Limb (tissue), 2 donors: ENCODE data around the gene WHRN.

Experiments
- DNase-seq, 2 donors: peaks; one replicate each; pipeline ENCODE4 v3.0.0-alpha.2; 2016; ENCODE audit errors: extremely low spot score in 2 of 2

Gene WHRN

GRCh38 chr9:114472765-114473446 lies 32.4 kb downstream of the WHRN start:
- DNase-seq: no peak

DNA sequence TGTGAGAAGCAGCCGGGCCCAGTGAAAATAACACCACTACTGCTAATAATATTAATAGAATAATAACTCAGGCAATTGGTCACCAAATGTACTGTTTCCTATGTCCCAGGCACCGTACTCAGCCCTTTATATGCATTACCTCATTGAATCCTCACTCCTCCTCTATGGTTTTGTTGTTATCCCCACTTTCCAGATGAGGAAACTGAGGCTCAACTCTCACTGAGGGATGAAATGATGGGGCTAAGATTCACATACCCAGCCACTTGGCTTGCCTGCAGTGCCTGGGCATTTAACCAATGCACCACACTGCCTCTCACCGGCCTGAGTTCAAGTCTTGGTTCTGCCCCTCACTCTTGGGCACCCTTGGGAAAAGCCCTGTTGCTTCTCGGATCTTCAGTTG lies 34.1 kb downstream of the WHRN start:
- no peak for DNase-seq

DNA sequence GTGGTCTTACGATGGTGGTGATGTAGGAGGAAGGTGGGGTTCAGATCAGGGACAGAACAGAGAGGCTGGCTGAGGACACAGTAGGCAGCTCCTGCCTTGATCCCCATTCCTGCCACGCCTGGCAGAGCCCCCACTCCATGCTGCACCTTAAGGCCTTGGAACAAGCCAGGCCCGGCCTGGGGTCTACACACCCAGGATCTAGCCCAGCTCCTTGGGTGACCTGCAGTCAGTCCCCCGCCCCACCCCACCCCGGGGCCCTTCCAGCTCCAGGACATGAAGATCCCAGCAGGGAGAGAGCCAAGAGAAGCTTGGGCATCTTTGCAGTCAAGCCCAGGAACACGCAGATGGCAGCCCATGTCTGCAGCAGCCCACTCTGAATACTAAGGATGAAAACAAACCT lies 34.7 kb downstream of the WHRN start:
- DNase-seq: no peak

DNA sequence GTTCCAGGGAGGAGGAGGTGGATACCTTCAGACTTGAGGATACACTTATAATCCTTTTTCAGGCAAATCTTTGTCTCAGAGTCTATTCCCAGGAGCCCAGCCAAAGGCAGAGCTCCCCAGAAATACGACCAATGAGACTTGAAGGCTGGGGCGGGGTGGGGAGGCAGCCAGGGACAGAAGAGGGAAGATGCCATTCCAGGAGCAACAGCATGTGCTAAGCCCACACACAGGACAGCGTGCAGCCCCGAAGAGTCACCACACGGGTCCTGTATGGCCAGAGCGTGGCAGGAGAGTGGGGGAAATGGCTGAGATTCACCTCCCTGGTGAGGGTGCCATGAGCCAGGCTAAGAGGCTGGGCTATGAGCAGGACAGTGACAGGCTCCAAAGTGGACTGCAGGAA lies 35.2 kb downstream of the WHRN start:
- DNase-seq: no peak

DNA sequence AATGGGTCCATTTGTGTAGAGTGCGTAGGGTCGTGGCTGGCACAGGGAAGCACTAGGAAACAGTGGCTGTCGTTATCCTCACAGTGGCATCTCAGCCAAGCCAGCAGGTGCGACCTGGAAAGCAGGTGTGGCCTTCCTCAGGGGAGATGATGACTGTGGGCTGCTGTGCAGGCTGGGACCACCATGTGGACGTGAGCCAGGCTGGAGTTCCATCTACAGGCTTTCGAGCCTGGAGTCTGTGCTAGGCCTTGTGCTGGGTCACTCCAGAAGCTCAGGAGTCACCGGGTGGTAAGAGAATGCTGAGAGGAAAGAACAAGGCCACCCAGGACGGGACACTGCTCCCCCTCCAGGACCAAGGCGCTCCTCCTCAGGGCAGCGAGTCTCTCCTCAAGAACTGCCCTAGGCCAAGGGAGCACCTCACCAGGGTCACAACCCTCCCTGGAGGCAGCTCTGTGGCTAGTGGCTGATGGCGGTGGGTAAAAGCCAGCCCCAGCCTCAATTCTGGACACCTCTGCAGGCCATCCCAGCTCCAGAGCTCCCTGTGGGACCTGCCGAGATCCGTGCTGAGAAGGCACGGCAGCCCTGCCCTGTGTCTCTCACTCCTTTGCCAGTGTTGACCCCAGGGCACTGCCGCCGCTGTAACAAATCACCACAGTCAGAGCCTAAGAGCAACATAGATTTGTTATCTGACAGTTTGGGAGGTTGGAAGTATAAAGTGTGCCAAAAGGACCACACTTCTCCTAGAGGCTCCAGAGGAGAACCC lies 36.0 kb downstream of the WHRN start:
- DNase-seq: no peak

- no peak for DNase-seq
Observed at GRCh38 chr9:114467910-114468309, 37.4 kb downstream of the WHRN start.

DNA sequence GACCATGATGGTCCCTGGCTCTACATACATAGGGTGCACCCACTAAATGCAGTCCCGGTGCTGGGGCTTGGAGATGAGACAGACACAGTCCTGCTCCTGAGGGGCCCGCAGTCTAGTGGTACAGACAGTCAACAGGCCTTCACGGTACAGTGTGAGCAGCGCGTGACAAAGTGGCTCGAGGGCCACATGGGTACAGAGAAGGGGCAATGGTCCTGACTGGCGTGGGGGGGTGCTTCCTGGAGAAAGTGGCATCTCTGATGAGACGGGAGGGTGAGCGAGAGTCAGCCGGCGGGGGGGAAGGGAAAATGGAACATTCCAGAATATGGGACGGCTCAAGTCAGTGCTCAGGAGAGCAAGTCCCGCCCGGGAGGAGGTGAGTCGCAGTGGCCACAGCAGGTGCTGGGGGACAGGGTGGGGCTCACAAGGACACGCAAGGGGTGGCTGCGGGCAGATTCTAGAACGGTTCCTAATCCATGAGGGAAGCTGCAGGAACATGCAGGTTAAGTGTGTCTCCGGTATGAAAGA lies 38.0 kb downstream of the WHRN start:
- DNase-seq: no peak

DNA sequence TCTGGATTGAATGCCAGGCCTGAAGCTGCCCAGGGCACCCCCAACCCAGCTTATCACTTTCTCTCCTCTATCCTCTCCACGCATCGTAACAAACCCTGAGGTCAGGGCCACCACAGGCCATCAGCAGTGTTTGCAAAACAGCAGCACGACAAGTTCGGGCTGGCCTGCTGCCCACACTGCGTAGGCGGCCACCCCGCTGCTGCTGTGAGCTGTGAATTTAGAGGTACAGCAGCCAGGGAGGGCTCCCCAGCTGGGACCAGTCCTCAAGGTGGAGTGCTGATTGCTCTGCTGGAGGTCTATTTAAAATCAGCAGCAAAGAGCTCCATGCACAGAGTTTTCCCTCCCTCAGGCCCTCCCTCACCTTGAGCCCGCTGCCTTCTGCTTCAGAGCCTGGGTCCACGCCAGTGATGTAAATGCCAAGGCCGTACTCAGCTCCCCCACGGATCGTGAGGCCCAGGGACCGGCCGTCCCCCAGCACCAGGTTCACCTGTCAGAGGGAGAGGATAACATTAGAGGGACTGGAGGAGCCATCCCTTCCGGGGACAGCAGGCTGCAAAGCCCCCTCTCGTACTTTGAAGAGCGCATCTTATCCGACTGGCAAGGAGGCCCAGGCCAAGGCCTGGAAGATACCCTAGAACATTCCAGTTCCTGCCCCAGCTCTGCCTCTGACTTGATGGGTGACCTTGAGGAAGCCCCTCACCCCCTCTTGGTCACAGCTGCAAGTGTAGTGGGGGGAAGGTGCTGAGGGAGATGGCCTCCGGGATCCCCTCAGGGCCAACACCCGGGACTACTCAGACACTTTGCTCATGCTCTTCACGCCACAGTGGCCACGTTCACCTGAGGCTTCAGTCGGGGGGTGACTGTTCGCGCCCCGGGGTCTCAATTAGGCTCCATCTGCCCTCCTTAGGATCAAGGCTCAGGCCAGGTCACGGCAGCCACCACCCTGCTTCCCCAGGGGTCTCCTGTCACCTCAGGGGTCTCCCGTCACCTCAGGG lies 39.1 kb downstream of the WHRN start:
- DNase-seq: peak in 1 of 2 donors; percentile 23

DNA sequence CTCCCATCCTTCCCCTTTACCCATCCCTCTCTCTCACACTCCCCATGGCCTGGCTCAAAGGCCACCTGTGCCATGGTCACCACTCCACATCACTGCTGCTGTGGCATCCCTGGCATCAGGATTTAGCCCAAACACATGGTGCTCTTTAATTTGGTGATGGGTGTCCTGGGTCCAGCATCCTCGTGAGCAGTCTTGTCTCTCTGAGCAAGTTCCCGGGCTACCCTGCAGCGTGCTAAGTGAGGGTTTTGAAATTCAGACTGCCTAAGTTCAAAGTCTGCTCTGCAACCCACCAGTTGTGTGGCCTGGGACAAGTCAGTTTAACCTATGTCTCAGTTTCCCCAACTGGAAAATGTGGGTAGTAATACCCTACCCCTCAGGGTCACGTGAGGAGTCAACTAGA lies 39.9 kb downstream of the WHRN start:
- DNase-seq: peak in 1 of 2 donors; percentile 9

GRCh38 chr9:114464281-114465051 lies 40.8 kb downstream of the WHRN start:
- peak in 1 of 2 donors; percentile 11 for DNase-seq

GRCh38 chr9:114462791-114463190 lies 42.5 kb downstream of the WHRN start:
- DNase-seq: no peak

DNA sequence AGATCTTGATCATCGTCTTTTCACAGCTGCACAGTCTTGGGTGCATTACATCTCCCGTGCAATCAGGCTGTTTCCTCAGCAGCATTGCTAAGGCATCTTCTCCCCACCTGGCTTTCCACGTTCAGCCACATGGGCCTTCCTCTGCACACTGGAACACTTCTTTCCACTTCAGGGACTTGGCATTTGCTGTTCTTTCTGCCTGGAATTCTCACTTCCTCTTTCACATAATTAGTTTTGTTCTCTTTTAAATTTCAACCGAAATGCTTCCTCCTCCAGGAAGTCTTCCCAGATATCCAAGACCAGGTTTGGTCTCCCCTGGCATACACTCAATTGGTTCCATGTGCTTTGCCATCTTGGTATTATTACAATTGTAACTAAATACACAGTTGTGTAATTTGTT lies 43.8 kb downstream of the WHRN start:
- peak in 1 of 2 donors; percentile 12 for DNase-seq

- DNase-seq: peak in 1 of 2 donors; percentile 21
Observed at GRCh38 chr9:114460513-114461199, 44.6 kb downstream of the WHRN start.

- peak in 1 of 2 donors; percentile 11 for DNase-seq
Observed at GRCh38 chr9:114459464-114459863, 45.8 kb downstream of the WHRN start.

DNA sequence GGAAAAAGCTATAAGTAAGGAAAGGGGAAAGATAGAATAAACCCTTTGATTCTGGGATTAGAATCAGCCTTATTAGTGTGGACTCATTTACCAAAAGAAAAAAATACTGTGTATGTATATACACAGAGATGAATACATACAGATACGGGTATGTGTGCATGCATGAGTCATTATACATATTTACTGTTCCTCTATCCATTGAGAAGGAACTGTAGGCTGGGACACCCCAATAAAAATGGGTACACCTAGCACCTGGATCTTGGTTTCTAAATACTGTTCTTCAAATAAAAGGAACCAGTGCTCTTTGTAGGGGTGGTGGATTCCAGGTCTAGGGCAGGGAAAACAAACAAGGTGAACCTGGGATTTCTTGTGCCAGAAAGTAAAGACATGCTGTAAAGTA lies 48.3 kb downstream of the WHRN start:
- no peak for DNase-seq

DNA sequence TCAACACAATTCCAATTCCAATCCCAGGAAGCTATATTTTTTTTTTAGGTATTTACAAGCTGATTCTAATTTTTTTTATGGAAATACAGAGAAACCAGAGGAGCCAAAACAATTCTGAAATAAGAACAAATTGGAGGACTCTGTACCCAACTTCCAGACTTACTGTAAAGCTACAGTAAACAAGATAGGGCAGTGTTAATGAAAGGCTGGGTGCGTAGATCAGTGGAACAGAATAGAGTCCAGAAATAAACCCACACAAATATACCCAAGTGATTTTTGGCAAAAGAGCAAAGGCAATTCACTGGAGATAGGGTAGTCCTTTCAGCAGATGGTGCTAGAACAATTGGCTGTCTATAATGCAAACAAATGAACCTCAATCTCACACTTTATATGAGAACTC lies 50.6 kb downstream of the WHRN start:
- DNase-seq: no peak

DNA sequence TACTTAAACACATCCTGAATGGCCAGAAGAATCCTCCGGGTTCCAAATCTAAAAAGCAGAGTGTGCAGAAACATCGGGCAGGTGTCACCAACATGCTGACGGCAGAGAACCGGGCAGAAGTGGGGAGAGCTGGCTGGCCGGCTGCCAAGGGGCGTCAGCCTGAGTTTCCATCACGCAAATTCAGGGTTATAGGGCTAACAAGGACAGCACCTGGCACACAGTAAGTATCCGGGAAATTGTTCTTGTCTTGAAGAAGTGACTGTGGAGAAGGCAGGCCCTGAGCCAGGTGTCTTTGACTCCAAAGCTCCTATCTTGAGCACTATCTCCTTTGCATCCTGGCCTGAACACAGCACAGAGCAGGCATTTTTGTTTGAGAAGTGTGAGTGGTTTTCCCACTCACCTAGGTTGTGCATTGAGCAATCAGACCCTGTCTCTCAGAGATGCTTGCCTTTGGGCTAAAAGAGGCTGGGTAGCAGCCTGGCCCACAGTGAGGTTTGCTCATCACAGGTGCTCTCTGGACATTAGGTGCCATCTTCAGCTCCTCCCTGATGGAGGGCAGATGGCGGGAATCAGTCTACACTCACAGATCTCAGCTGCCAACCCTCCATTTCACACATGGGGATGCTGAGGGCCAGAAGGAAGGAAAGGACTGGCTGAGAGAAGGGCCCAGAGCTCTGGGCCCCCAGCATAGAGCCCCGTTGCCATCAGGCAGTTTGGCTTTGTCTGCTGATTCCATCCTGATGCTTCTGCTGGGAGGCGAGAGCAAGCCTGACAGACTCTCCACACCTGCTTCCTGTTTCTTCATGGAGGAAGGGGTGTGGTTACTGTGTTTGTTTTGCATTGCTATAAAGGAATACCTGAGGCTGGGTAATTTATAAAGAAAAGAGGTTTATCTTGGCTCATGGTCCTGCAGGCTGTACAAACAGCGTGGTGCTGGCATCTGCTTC lies 52.8 kb downstream of the WHRN start:
- no peak for DNase-seq

GRCh38 chr9:114451707-114452031 lies 53.6 kb downstream of the WHRN start:
- DNase-seq: no peak
